HepG2 (cell line): ENCODE results near the gene FAM209B. TPM values are rescaled to one million over a fixed set of nuclear protein-coding genes. Genes with fewer than 3 reads are reported as not detected.

ENCODE experiments used
- ARID5B ChIP-seq: IDR thresholded peaks from 2 replicates; pipeline ENCODE4 v1.4.0; 2020; ENCODE audit warnings: mild to moderate bottlenecking, missing genetic modification reagents
- BRF2 ChIP-seq: sonication (generic); formaldehyde crosslinking; IDR thresholded peaks from 2 replicates; pipeline ENCODE4 v1.8.1; 2022; ENCODE audit warnings: mild to moderate bottlenecking, missing genetic modification reagents
- CAMTA2 ChIP-seq: sonication (generic); formaldehyde crosslinking; IDR thresholded peaks from 2 replicates; pipeline ENCODE4 v1.4.0; 2020; ENCODE audit warnings: mild to moderate bottlenecking, missing genetic modification reagents, borderline replicate concordance
- GPBP1L1 ChIP-seq: sonication (generic); formaldehyde crosslinking; IDR thresholded peaks from 2 replicates; pipeline ENCODE4 v1.5.0; 2020; ENCODE audit warnings: mild to moderate bottlenecking, missing genetic modification reagents
- HMG20A ChIP-seq: IDR thresholded peaks from 2 replicates; pipeline ENCODE4 v1.6.1; 2016; ENCODE audit warnings: borderline replicate concordance
- KDM3A ChIP-seq: IDR thresholded peaks from 2 replicates; pipeline ENCODE4 v1.6.1; 2018; ENCODE audit warnings: low read depth, missing compliant biosample characterization
- KDM6A ChIP-seq: IDR thresholded peaks from 2 replicates; pipeline ENCODE4 v1.6.1; 2016; ENCODE audit warnings: low read depth
- MAFK ChIP-seq, 2 experiments: IDR thresholded peaks in 1 of 2; conservative IDR thresholded peaks in 1 of 2; 2 replicates each; pipeline ENCODE4 v1.6.1; 2011; ENCODE audit warnings: improper control_type of control experiment in 2 of 2, low read length in 2 of 2
- NFE2L2 ChIP-seq: fragments of 150-350 bp; IDR thresholded peaks from 2 replicates; pipeline ENCODE4 v1.6.1; 2014; ENCODE audit warnings: low read length
- SALL2 ChIP-seq: sonication (generic); formaldehyde crosslinking; IDR thresholded peaks from 2 replicates; pipeline ENCODE4 v1.8.1; 2023; ENCODE audit warnings: mild to moderate bottlenecking, missing genetic modification reagents, inconsistent platforms
- SRSF4 ChIP-seq: fragments of 200-400 bp; formaldehyde crosslinking; IDR thresholded peaks from one replicate; pipeline ENCODE4 v1.6.1; 2018; ENCODE audit warnings: mild to moderate bottlenecking, low read depth, low read length, moderate library complexity; ENCODE audit not compliant: poor library complexity, severe bottlenecking
- SRY ChIP-seq: sonication (generic); formaldehyde crosslinking; IDR thresholded peaks from 2 replicates; pipeline ENCODE4 v1.8.0; 2022; ENCODE audit warnings: mild to moderate bottlenecking, missing genetic modification reagents
- TSC22D2 ChIP-seq: sonication (generic); formaldehyde crosslinking; IDR thresholded peaks from 2 replicates; pipeline ENCODE4 v1.5.1; 2020; ENCODE audit warnings: missing genetic modification reagents, mild to moderate bottlenecking, borderline replicate concordance
- XRCC5 ChIP-seq: fragments of 200-400 bp; formaldehyde crosslinking; optimal IDR thresholded peaks from 2 replicates; pipeline ENCODE3; 2017; ENCODE audit warnings: mild to moderate bottlenecking, low read length
- YEATS2 ChIP-seq: sonication (generic); formaldehyde crosslinking; IDR thresholded peaks from 2 replicates; pipeline ENCODE4 v1.4.0; 2020; ENCODE audit warnings: missing genetic modification reagents, borderline replicate concordance
- ZNF33B ChIP-seq: sonication (generic); formaldehyde crosslinking; IDR thresholded peaks from 2 replicates; pipeline ENCODE4 v1.5.1; 2020; ENCODE audit warnings: mild to moderate bottlenecking, missing genetic modification reagents
- ZNF44 ChIP-seq: sonication (generic); formaldehyde crosslinking; IDR thresholded peaks from 2 replicates; pipeline ENCODE4 v1.5.1; 2020; ENCODE audit warnings: mild to moderate bottlenecking, missing genetic modification reagents
- ZNF460 ChIP-seq: sonication (generic); formaldehyde crosslinking; IDR thresholded peaks from 2 replicates; pipeline ENCODE4 v1.5.1; 2020; ENCODE audit warnings: missing genetic modification reagents, mild to moderate bottlenecking, borderline replicate concordance
- ZNF652 ChIP-seq: IDR thresholded peaks from 2 replicates; pipeline ENCODE4 v1.6.1; 2016; ENCODE audit warnings: low read depth, borderline replicate concordance
- ZNF709 ChIP-seq: sonication (generic); formaldehyde crosslinking; IDR thresholded peaks from 2 replicates; pipeline ENCODE4 v1.5.0; 2020; ENCODE audit warnings: mild to moderate bottlenecking, missing genetic modification reagents
- ZNF781 ChIP-seq: sonication (generic); formaldehyde crosslinking; IDR thresholded peaks from 2 replicates; pipeline ENCODE4 v1.5.1; 2020; ENCODE audit warnings: borderline replicate concordance, mild to moderate bottlenecking, missing genetic modification reagents; ENCODE audit errors: not compliant biosample characterization
- ZNF782 ChIP-seq: sonication (generic); formaldehyde crosslinking; IDR thresholded peaks from 2 replicates; pipeline ENCODE4 v1.4.0; 2020; ENCODE audit warnings: missing genetic modification reagents, mild to moderate bottlenecking, borderline replicate concordance
- ZXDC ChIP-seq: sonication (generic); formaldehyde crosslinking; IDR thresholded peaks from 2 replicates; pipeline ENCODE4 v1.5.0; 2020; ENCODE audit warnings: mild to moderate bottlenecking, missing genetic modification reagents
- polyA plus RNA-seq, 8 experiments: library from polyadenylated mRNA; depleted of rRNA in 3 of 8; stranded (reverse) in 7 of 8; unstranded in 1 of 8; fragments of >200 nt; fragmentation: Illumina TruSeq in 4 of 8; extraction: Trizol in 4 of 8; gene quantifications; 2 replicates each; pipeline versions ENCODE4 v1.2.1 to v1.2.3, GENCODE V29; 2011 to 2016; ENCODE audit warnings: low read depth in 4 of 8, missing spikeins in 1 of 8, mixed read lengths in 1 of 8; ENCODE audit not compliant: insufficient read depth in 1 of 8
- total RNA-seq, 5 experiments: library from RNA; depleted of rRNA; stranded (reverse); fragments of >200 nt; fragmentation: Illumina TruSeq; extraction: Trizol; gene quantifications; 2 replicates each; pipeline ENCODE4 v1.2.3, GENCODE V29; 2016; ENCODE audit warnings: low read depth in 1 of 5

Gene FAM209B
- total and polyA plus RNA-seq, 2 of the 13 experiments (the other 11 are each of a cell fraction or from before 2014, with no cell fraction given) = 0.24 to 0.42 TPM

- TF ChIP-seq SRSF4 = no peak
- no peak for TF ChIP-seq ZNF781 (CRISPR knock-in tag)
- no peak for TF ChIP-seq GPBP1L1 (CRISPR knock-in tag)
- peak; percentile 72; the same call in 1 of the 2 replicates for TF ChIP-seq ARID5B (CRISPR knock-in tag)
- TF ChIP-seq ZNF460 (CRISPR knock-in tag) = no peak
- TF ChIP-seq CAMTA2 (CRISPR knock-in tag) = no peak
- TF ChIP-seq ZNF652 (CRISPR knock-in tag) = no peak
- no peak for TF ChIP-seq ZXDC (CRISPR knock-in tag)
- TF ChIP-seq ZNF709 = no peak
- peak; percentile 61 to 65; a peak in 3 of 4 replicates for TF ChIP-seq MAFK (conservative IDR thresholded peaks at IDR 0.05 in 1 of 2, IDR thresholded peaks at IDR 0.05 in 1 of 2; ENCODE audit: low read length in 2 of 2)
- TF ChIP-seq HMG20A (CRISPR knock-in tag) = peak; percentile 48; the same call in 1 of the 2 replicates
- TF ChIP-seq KDM3A = no peak
- no peak for TF ChIP-seq ZNF44 (CRISPR knock-in tag)
- TF ChIP-seq ZNF33B (CRISPR knock-in tag) = no peak
- TF ChIP-seq SALL2 (CRISPR knock-in tag) = no peak
- no peak for TF ChIP-seq KDM6A
- TF ChIP-seq XRCC5 = no peak
- TF ChIP-seq ZNF782 (CRISPR knock-in tag) = no peak
- no peak for TF ChIP-seq TSC22D2 (CRISPR knock-in tag)
- no peak for TF ChIP-seq BRF2 (CRISPR knock-in tag)
- TF ChIP-seq SRY (CRISPR knock-in tag) = no peak
- TF ChIP-seq NFE2L2 = peak; percentile 76; the same call in 1 of the 2 replicates
- peak; percentile 35; the same call in 1 of the 2 replicates for TF ChIP-seq YEATS2 (CRISPR knock-in tag)
Observed at GRCh38 chr20:56554869-56555268, 21.8 kb downstream of the FAM209B start (continued).
